KMS-11 (cell line): ENCODE data around the gene CDKN2AIP.
"Not testable (repeated sequence)": the region's sequence is repeated elsewhere in the genome, so short reads cannot be mapped to it uniquely, and the experiment has no call there.

Source experiments
- H2AFZ ChIP-seq: fragments of 200-600 bp; sonication (generic); 2 replicates; pipeline ENCODE4 v1.6.1; 2016; ENCODE audit warnings: antibody characterized with exemption, mixed run types, low read depth
- H3K27ac ChIP-seq: fragments of 200-600 bp; sonication (generic); 2 replicates; pipeline ENCODE4 v1.6.1; 2016; ENCODE audit warnings: mild to moderate bottlenecking, mixed run types
- H3K27me3 ChIP-seq: fragments of 200-600 bp; sonication (generic); 2 replicates; pipeline ENCODE4 v1.6.1; 2017; ENCODE audit warnings: mild to moderate bottlenecking, low read depth, mixed run types, moderate library complexity; ENCODE audit not compliant: insufficient read depth
- H3K36me3 ChIP-seq: fragments of 200-600 bp; sonication (generic); 2 replicates; pipeline ENCODE4 v1.6.1; 2017; ENCODE audit warnings: mild to moderate bottlenecking, mixed run types; ENCODE audit not compliant: insufficient read depth
- H3K4me1 ChIP-seq: fragments of 200-600 bp; sonication (generic); 2 replicates; pipeline ENCODE4 v1.6.1; 2016; ENCODE audit warnings: mild to moderate bottlenecking, low read depth, mixed run types; ENCODE audit not compliant: poor library complexity, severe bottlenecking
- H3K4me2 ChIP-seq: fragments of 200-600 bp; sonication (generic); 2 replicates; pipeline ENCODE4 v1.7.0; 2016; ENCODE audit warnings: mild to moderate bottlenecking, mixed run types
- H3K4me3 ChIP-seq: fragments of 200-600 bp; sonication (generic); IDR thresholded peaks from 2 replicates; pipeline ENCODE4 v1.6.1; 2017; ENCODE audit warnings: low read depth, low read length, mixed read lengths; ENCODE audit not compliant: insufficient read depth
- H3K79me2 ChIP-seq: fragments of 200-600 bp; sonication (generic); 2 replicates; pipeline ENCODE4 v1.6.1; 2016; ENCODE audit warnings: low read depth, mixed run types; ENCODE audit not compliant: insufficient read depth
- H3K9ac ChIP-seq: fragments of 200-600 bp; sonication (generic); 2 replicates; pipeline ENCODE4 v1.6.1; 2016; ENCODE audit warnings: mild to moderate bottlenecking, mixed run types
- H4K20me1 ChIP-seq: fragments of 200-600 bp; sonication (generic); 2 replicates; pipeline ENCODE4 v1.6.1; 2016; ENCODE audit warnings: mild to moderate bottlenecking, mixed run types; ENCODE audit not compliant: insufficient read depth
- CTCF ChIP-seq: fragments of 200-600 bp; sonication (generic); conservative IDR thresholded peaks from 2 replicates; pipeline ENCODE4 v1.6.1; 2017; ENCODE audit warnings: low read depth, mild to moderate bottlenecking, antibody characterized with exemption, low read length, moderate library complexity, mixed read lengths

Gene CDKN2AIP

GRCh38 chr4:183470821-183471220 lies 26.4 kb downstream of the CDKN2AIP start:
- Histone ChIP-seq H2AFZ (no peak overlapping the region), H4K20me1 (no peaks in the 10 kb centered on the region), H3K36me3 (no peaks in the 10 kb centered on the region), H3K4me3 (no peak overlapping the region), H3K4me2 (no peak overlapping the region), H3K27ac (no peak overlapping the region), H3K9ac (no peak overlapping the region), H3K4me1 (no peaks in the 10 kb centered on the region), H3K27me3 (no peaks in the 10 kb centered on the region), H3K79me2 (no peaks in the 10 kb centered on the region)
- no peak for TF ChIP-seq CTCF

- no peak overlapping the region for H3K4me3 ChIP-seq
Observed at GRCh38 chr4:183471946-183472708, 27.7 kb downstream of the CDKN2AIP start.

GRCh38 chr4:183478123-183478522 lies 33.7 kb downstream of the CDKN2AIP start:
- no peaks in the 10 kb centered on the region for H4K20me1 ChIP-seq
- H3K36me3 ChIP-seq = no peaks in the 10 kb centered on the region
- H2AFZ ChIP-seq = no peak overlapping the region
- H3K27ac ChIP-seq = no peak overlapping the region
- no peaks in the 10 kb centered on the region for H3K27me3 ChIP-seq
- H3K79me2 ChIP-seq = no peaks in the 10 kb centered on the region
- no peak overlapping the region for H3K9ac ChIP-seq
- H3K4me3 ChIP-seq = no peak overlapping the region
- no peak overlapping the region for H3K4me2 ChIP-seq
- no peak for TF ChIP-seq CTCF
- no peaks in the 10 kb centered on the region for H3K4me1 ChIP-seq

More at GRCh38 chr4:183471946-183472708, 27.7 kb downstream of the CDKN2AIP start:
- H3K27me3 ChIP-seq = no peaks in the 10 kb centered on the region
- H3K79me2 ChIP-seq = no peaks in the 10 kb centered on the region
- no peak overlapping the region for H3K9ac ChIP-seq
- no peaks in the 10 kb centered on the region for H3K4me1 ChIP-seq
- no peak overlapping the region for H3K4me2 ChIP-seq
- H3K36me3 ChIP-seq = no peaks in the 10 kb centered on the region
- TF ChIP-seq CTCF = peak; percentile 99
- H4K20me1 ChIP-seq = no peaks in the 10 kb centered on the region
- H3K27ac ChIP-seq = no peak overlapping the region
- no peak overlapping the region for H2AFZ ChIP-seq

- Histone ChIP-seq H3K79me2 (no peaks in the 10 kb centered on the region), H3K27ac (no peak overlapping the region), H3K4me1 (no peaks in the 10 kb centered on the region), H3K36me3 (no peaks in the 10 kb centered on the region), H3K4me3 (no peak overlapping the region), H3K9ac (no peak overlapping the region), H4K20me1 (no peaks in the 10 kb centered on the region), H3K27me3 (no peaks in the 10 kb centered on the region), H3K4me2 (no peak overlapping the region), H2AFZ (no peak overlapping the region)
- TF ChIP-seq CTCF = no peak
Observed at GRCh38 chr4:183478926-183479325, 34.5 kb downstream of the CDKN2AIP start.

GRCh38 chr4:183482515-183483095 lies 38.2 kb downstream of the CDKN2AIP start:
- H3K36me3 ChIP-seq, H3K9ac ChIP-seq, H3K4me1 ChIP-seq, H3K79me2 ChIP-seq, H3K27me3 ChIP-seq, H3K27ac ChIP-seq, H4K20me1 ChIP-seq, H3K4me2 ChIP-seq, H3K4me3 ChIP-seq, H2AFZ ChIP-seq: not testable (repeated sequence)
